ENCODE measurements around the gene C19orf85.

Gene C19orf85

DNA sequence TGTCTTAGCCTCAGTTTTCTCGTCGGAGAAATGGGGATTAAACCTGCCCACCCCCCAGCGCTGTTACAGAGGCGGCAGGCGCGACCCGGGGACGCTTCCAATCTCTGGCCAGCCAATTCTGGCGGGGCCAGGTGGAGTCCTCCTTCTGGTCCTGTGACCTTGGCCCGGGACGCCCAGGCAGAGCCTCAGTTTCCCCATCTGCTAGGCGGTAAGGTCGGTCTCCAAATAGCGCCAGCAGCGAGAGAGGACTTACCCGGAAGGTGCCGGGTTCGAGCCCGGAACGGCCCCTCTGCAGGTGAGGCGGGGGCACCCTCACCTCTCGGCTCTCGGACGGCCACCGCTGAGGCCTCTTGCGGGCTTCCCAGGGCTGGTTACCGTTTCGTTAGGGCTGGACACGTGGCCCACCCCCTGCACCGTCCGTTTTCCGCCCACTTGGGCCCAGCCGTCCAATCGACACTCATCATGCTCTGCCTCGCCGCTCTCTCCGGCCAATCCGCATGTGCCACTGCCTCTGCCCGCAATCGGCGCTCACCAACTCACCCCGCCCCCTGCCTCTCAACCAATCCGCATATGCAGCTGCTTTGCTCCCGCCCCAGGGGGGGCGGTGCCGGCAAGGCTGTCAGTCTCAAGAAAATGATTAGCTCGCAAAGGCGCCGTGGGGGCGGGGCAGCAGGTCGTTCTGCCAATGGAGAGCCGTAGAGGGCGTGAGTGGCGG is 3.1 kb downstream of the C19orf85 start, which contains the start of gene ISOC2:
Gene ISOC2, minus strand, starts transcription at position 384 of the 715 bp plus-strand sequence. CDS start 5,156 bp downstream, outside the sequence.
- H4K20me1 ChIP-seq = peaks cover 45% of the 10 kb centered on the region
- H3K9me3 ChIP-seq = no peaks in the 10 kb centered on the region
- H3K4me1 ChIP-seq = peaks cover 61% of the 10 kb centered on the region
- H3K4me3 ChIP-seq = peak within 1 kb of the TSS; percentile 92
- no peaks in the 10 kb centered on the region for H3K27me3 ChIP-seq
- TF ChIP-seq Cebpa-rat (IDR thresholded peaks at IDR 0.05) = no peak
- peak within 1 kb of the TSS; percentile 94 for H3K4me2 ChIP-seq
- H3K27ac ChIP-seq = peak within 1 kb of the TSS; percentile 96
- H3K36me3 ChIP-seq = peaks cover 5% of the 10 kb centered on the region
- peak within 1 kb of the TSS; percentile 94 for H3K9ac ChIP-seq

DNA sequence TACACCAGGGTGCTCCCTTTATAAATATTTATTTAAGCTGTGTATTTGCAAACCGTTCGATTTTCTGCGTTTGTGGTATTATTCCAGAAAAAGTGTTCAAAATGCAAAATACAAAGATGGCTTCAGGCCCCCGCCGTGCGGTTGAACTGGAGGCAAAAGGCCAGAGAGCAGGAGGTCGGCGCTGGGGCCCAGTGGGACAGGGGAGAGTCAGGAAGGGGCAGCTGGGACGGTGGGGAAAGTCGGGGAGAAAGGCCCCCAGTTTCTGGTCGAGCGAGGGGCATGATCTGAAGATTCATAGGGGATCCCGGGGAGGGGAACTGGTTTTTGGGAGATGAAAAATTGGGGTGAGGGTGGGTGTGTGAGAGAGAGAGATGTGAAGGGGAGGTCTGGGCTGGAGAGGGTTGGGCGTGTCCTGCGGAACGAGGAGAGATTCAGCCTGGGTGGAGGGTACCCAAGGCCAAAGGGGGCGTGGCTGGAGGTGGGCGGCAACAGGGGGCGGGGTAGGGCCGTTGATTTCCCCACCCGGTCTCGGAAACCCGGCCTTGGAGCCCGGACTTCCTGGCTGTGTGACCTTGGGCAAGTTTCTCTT is 3.8 kb downstream of the C19orf85 start:
- Histone ChIP-seq H4K20me1 (peaks cover 48% of the 10 kb centered on the region), H3K27ac (peak overlapping the region; percentile 96)

DNA sequence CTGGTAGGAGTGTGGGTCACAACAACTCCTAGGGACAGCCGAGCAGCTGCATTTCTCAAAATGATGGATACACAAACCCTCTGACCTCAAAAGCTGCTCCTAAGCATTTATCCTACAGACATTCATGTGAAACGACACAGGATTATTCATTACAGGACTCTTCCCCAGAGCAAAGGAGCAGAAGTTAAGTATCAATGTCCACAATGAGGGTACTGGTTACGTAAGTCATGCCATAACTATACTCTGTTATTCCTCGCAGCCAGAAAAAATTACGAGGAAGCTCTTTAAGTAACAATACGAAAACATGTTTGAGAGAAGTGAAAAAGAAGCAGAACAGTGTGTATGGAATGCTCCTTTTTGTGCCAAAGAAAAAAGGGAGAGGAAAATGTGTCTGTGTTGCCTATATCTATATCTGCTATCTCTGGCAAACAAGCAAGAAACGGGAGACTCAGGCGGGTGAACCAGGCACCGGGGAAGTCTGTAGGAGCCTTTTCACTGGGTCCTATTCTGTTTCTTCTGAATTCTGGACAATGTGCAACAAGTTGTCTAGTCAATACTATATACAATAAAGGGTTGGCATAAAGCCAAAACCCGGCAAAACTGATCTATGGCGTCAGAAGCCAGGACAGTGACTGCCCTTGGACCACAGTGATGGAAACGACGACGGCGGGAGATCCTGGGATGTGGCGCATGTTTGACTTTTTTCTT is 4.4 kb downstream of the C19orf85 start:
- Histone ChIP-seq H3K27ac (peak overlapping the region; percentile 18; the same call in 1 of the 2 replicates), H3K4me1 (peaks cover 61% of the 10 kb centered on the region)

More for the DNA sequence above, 3.8 kb downstream of the C19orf85 start:
- Histone ChIP-seq H3K9me3 (no peaks in the 10 kb centered on the region), H3K36me3 (peaks cover 12% of the 10 kb centered on the region), H3K27me3 (no peaks in the 10 kb centered on the region), H3K4me1 (peaks cover 61% of the 10 kb centered on the region), H3K9ac (peak overlapping the region; percentile 94), H3K4me3 (peak overlapping the region; percentile 92), H3K4me2 (peak overlapping the region; percentile 94)
- TF ChIP-seq Cebpa-rat (IDR thresholded peaks at IDR 0.05) = no peak

DNA sequence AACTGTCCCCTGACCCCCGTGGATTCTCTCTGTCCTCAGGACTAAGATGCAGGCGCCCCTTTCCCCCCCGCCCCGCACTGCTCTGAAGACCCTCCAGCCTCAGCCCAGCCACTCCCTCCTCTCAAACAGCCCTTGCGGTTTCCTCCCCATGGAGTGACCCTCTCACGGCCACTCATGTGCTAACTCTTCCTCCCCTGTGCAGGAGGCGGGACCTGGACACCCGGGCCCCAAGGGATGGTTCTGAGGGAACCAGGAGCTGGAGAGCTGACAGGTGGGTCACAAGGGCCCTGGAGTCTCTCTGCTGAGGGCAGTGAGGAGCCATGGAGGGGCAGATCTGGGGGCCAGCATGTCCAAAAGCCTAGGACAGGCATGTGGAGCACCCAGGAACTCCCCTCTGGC is 5.0 kb downstream of the C19orf85 start:
- no peaks in the 10 kb centered on the region for H3K9me3 ChIP-seq
- H3K9ac ChIP-seq = 0 out of 2 replicates have a peak overlapping the region, but pooled peaks have one; percentile 34
- H3K27me3 ChIP-seq = no peaks in the 10 kb centered on the region
- peaks cover 60% of the 10 kb centered on the region for H4K20me1 ChIP-seq
- peak overlapping the region; percentile 18; the same call in 1 of the 2 replicates for H3K27ac ChIP-seq
- no peak for TF ChIP-seq Cebpa-rat (IDR thresholded peaks at IDR 0.05)
- peaks cover 61% of the 10 kb centered on the region for H3K4me1 ChIP-seq
- H3K36me3 ChIP-seq = peaks cover 22% of the 10 kb centered on the region
- no peak overlapping the region for H3K4me3 ChIP-seq
- H3K4me2 ChIP-seq = peak overlapping the region; percentile 94

More for the DNA sequence above, 4.4 kb downstream of the C19orf85 start:
- no peak for TF ChIP-seq Cebpa-rat (IDR thresholded peaks at IDR 0.05)
- Histone ChIP-seq H3K9me3 (no peaks in the 10 kb centered on the region), H3K9ac (0 out of 2 replicates have a peak overlapping the region, but pooled peaks have one; percentile 94), H3K4me3 (peak overlapping the region; percentile 92; the same call in 1 of the 2 replicates), H3K36me3 (peaks cover 18% of the 10 kb centered on the region), H4K20me1 (peaks cover 54% of the 10 kb centered on the region), H3K27me3 (no peaks in the 10 kb centered on the region), H3K4me2 (peak overlapping the region; percentile 94)

DNA sequence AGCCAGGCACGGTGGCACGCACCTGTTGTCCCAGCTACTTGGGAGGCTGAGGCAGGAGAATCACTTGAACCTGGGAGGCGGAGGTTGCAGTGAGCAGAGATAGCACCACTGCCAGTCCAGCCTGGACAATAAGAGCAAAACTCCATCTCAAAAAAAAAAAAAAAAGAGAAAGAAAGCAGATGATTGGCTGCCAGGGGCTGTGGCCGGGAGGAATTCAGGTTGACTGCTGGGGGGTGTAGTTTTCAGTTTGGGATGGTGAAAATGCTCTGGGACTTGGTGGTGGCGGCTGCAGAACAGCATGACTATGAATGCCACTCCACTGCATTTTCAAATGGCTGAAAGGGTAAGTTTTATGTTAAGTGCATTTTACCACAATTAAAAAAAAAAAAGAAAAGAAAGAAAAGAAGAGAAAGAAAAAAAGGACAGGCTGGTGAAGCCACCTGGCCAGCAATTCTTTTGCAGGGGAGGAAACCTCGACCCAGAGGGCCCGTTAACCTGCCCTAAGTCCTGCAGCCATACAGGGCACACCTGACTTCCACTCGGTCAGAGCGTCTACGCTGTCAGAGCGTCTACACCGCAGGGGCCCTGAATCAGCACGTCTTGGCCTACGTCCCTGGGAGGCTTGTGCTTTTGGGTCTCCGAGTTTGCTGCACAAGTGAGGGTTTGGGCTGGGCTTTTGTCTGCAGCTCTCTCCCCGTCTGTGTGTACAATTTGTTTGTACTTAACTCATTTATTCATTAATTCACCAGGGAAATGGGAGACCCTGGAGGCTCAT is 6.7 kb downstream of the C19orf85 start:
- Histone ChIP-seq H3K4me1 (peaks cover 48% of the 10 kb centered on the region), H3K36me3 (peaks cover 28% of the 10 kb centered on the region), H3K9me3 (no peaks in the 10 kb centered on the region; the same call in 1 of the 2 replicates), H3K9ac (no peak overlapping the region), H3K27ac (no peak overlapping the region), H3K4me2 (no peak overlapping the region), H3K4me3 (no peak overlapping the region), H3K27me3 (peaks cover 13% of the 10 kb centered on the region), H4K20me1 (peaks cover 76% of the 10 kb centered on the region)
- no peak for TF ChIP-seq Cebpa-rat (IDR thresholded peaks at IDR 0.05)

DNA sequence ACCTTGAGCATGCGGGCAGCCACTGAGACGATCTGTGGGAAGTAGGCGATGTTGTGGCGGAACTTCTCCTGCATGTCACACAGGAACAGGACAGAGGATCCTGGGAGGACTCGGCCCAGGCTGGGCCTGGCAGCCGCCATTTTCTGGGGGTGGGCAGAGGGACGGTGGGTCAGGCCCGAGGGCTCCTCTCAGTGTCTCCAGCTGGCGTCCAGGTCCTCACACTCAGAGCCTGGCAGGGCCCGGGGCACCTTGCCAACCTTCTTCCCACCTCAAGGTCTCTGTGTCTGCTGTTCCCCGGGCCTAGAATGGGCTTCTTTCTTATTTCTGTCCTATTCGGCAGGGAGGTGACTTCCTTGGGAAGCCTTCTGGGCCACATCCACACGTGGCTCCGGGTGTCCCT is 8.2 kb downstream of the C19orf85 start:
- Histone ChIP-seq H3K4me1 (peaks cover 47% of the 10 kb centered on the region), H3K27ac (no peak overlapping the region), H3K27me3 (peaks cover 29% of the 10 kb centered on the region), H3K36me3 (peaks cover 28% of the 10 kb centered on the region), H3K4me2 (no peak overlapping the region), H3K4me3 (no peak overlapping the region), H4K20me1 (peaks cover 84% of the 10 kb centered on the region), H3K9me3 (no peaks in the 10 kb centered on the region; the same call in 1 of the 2 replicates), H3K9ac (no peak overlapping the region)
- no peak for TF ChIP-seq Cebpa-rat (IDR thresholded peaks at IDR 0.05)

DNA sequence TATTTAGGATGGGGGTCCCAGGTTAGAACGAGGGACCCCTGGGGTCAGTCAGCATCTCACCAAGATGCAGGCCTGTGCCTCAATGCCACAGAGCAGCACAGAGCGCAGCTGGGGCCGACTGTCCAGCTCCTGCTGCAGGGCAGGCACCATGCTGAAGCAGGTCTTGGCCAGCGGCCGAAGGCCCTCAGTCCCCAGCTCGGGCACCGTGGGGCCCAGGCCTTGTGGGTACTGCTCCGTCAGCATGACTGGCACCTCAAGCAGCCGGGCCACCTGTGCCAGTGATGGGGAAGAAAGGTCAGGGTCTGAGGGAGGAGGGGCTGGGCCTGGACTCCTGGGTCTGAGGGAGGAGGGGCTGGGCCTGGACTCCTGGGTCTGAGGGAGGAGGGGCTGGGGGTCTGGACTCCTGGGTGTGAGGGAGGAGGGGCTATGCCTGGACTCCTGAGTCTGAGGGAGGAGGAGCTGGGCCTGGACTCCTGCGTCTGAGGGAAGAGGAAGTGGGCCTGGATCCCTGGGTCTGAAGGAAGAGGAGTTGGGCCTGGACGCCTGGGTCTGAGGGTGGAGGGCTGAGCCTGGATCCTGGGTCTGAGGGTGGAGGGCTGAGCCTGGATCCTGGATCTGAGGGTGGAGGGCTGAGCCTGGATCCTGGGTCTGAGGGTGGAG is 8.8 kb downstream of the C19orf85 start:
- Histone ChIP-seq H3K4me2 (no peak overlapping the region), H3K36me3 (peaks cover 28% of the 10 kb centered on the region)

DNA sequence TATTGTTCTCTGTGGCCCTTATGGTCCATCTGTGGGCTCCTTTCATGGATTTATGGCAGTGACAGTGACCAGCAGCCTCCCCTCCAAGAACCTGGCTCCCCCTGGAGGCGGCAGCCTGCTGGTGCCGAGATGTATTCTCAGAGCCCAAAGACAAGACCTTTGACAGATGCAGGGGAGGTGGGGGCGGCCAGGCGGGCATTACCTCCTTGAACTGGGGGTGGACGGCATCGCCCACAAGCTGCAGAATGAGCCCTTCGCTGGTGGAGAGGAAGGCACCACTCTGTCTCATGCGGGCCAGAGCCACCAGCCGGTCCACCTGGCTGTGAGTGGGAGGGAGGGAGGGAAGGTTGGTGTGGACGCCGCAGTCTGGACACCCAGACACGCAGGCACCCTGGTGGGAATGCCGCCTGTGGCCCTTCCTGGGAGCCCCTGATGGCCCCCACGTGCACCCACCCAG is 9.7 kb downstream of the C19orf85 start:
- H3K4me3 ChIP-seq = no peak overlapping the region
- H4K20me1 ChIP-seq = peaks cover 73% of the 10 kb centered on the region
- peaks cover 33% of the 10 kb centered on the region for H3K4me1 ChIP-seq

More for the DNA sequence above, 8.8 kb downstream of the C19orf85 start:
- peaks cover 82% of the 10 kb centered on the region for H4K20me1 ChIP-seq
- H3K9ac ChIP-seq = no peak overlapping the region
- H3K9me3 ChIP-seq = no peaks in the 10 kb centered on the region; the same call in 1 of the 2 replicates
- H3K4me1 ChIP-seq = peaks cover 41% of the 10 kb centered on the region
- no peak for TF ChIP-seq Cebpa-rat (IDR thresholded peaks at IDR 0.05)
- H3K27ac ChIP-seq = no peak overlapping the region
- H3K27me3 ChIP-seq = peaks cover 35% of the 10 kb centered on the region
- no peak overlapping the region for H3K4me3 ChIP-seq

More for the DNA sequence above, 9.7 kb downstream of the C19orf85 start:
- Histone ChIP-seq H3K27me3 (peaks cover 44% of the 10 kb centered on the region), H3K9me3 (no peaks in the 10 kb centered on the region; the same call in 1 of the 2 replicates), H3K9ac (no peak overlapping the region), H3K27ac (no peak overlapping the region), H3K4me2 (no peak overlapping the region), H3K36me3 (peaks cover 28% of the 10 kb centered on the region)
- TF ChIP-seq Cebpa-rat (IDR thresholded peaks at IDR 0.05) = no peak
